HG02763 (cell line): ENCODE measurements around the gene RHBDD1.

Experiments
- ATAC-seq: cut with Tn5 transposase; IDR thresholded peaks from one replicate; pipeline ENCODE4 v1.9.1; 2021; ENCODE audit warnings: mild to moderate bottlenecking, moderate library complexity; ENCODE audit not compliant: unreplicated experiment

Gene RHBDD1

GRCh38 chr2:226909836-226910235 lies 74.0 kb downstream of the RHBDD1 start:
- ATAC-seq = no peak

DNA sequence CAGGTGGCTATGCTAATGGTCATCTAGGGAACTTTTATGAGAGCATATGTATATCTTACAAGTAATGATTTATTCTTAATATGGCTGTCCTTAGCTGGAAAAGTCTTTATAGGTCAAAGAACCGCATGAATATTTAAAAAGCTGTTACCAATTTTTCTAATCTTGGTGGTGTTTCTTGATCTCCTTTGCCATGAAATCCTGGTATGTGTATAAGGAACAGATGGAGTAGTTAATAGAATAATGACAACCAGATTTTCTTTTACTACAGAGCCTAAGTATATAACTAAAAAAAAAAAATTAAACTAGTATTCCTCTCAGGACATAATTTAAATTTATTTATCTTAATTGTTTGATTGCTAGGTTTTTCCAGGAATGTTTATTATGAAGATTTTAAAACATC lies 74.5 kb downstream of the RHBDD1 start:
- ATAC-seq = no peak

GRCh38 chr2:226911932-226912331 lies 76.1 kb downstream of the RHBDD1 start:
- no peak for ATAC-seq

DNA sequence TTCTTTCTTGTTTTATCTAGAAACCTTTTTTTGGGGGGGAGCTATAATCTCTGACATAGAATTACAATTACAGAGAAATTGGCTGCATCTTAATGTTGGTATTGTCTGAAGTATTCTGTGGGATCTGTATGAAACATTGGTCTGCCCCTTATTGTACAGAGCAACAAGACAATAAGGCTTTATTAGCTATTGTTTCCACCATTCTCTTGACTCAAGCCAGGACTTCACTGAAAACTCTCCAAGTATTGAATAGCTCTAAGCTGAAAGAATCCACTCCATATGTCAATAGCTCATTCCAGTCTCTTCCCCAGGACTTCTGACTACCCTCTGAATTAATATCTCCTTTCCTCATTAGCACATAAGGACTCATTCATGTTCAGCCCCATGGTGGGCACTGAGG lies 77.8 kb downstream of the RHBDD1 start:
- ATAC-seq = no peak

GRCh38 chr2:226915846-226916360 lies 80.0 kb downstream of the RHBDD1 start:
- no peak for ATAC-seq

DNA sequence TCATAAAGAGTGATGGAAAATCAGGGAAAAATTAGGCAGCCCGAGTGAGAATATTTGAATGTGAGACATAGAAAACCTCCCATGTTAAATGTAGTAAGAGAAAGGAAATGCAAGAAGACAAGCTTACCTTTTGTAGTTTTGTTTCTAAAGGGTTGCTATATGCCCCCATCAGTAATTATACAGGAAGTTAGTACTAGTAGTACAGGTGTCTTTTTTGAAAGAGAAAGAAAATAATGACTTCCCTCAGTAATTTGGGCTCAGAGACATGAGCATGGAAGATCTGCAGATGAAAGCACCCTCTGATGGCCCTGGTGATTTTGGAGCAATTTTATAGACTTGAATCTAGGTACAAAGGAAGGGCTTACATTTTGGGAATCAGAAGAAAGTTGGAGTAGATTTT lies 80.8 kb downstream of the RHBDD1 start:
- ATAC-seq = peak; percentile 83

DNA sequence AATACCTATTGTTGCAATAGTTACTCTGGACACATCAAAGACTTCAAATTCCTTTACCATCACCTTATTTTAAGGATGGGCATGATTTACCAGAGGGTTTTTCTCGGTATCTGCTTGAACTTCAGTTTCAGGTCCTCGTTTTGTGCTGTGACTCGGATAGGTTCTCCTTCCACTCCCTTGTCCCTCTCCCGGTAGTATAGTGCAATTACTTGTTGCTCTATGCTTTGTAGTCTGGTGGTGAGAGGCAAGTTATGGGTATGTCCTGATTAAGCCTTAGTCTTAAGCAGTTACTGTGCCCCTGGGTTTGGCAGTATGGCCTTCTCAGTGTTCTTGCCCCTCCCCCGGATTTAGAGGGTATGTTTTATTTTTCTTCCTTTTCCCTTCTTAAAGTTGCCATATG lies 96.6 kb downstream of the RHBDD1 start:
- ATAC-seq = no peak

GRCh38 chr2:226934546-226935201 lies 98.8 kb downstream of the RHBDD1 start:
- ATAC-seq = no peak

DNA sequence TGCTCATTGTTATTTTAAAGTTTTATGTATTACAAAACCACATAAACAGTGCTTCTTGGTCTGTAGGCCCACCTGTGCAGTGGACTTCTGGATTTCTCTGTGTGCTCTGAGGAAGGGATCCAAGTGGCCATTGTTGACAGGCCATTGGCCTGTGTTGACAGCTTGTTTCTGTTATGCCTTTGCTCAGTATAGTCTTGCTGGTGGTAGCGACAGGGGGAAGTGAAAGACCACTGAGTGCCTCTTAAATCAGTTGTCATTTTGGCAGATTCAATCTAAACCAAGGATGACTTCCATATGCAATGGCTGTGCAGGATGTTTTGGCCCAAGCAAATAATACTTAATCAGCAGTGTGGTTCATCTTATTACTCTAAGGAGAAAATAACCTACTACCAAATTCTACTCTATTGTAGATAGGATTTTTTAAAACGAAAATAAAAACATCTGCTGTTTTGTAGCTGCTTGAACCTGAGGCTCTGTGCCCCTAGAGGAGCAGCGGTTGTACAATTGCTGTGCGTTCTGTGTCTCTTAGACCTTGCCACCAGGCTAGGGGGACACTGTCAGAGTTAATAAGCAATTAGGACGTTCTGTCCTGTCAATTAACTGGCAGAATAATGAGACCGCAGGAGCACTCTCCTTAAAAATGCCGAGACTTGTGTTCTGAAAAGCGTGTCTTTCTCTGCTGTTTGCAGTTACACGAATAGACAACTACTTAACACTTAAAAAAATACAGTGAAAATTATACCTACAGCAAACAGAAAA lies 108.2 kb downstream of the RHBDD1 start:
- ATAC-seq = no peak

GRCh38 chr2:226953206-226953605 lies 117.4 kb downstream of the RHBDD1 start:
- ATAC-seq = no peak

DNA sequence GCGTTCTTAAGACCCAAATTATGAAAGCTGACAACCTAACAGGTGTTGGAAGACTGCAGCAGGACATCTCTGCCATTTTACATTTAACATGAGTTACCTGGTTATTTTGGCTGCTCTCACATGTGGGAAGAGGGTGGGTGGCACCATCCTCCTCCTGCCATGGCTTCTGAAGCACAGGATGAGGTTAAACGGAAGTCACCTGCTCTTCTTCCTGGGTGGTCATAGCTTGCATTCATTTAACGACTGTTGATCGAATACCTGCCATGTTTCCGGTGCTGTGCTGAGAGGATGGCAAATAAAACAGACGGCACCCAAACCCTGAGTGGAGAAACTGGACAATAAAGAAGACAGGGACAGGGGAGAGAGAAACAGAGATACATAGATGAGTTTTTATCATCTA lies 118.0 kb downstream of the RHBDD1 start:
- ATAC-seq = no peak

DNA sequence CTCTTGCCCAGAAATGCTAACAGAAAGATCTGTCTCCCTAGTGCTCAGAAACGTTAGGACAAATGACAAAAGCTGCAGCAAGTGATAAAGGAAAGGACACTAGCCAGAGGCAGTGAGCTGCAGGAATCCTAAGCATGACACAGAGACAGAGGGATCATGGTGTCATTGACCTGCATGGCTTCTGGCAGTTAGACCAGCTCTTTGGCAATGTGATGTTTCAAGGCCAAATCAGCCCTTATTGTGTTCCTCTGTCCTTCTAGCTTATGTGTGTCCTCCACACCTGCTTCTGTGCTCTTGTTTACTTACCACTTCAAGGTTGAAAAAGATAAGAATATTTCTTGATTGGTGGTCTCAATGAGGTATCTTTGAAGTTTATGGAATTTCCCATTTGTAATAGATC lies 120.8 kb downstream of the RHBDD1 start:
- ATAC-seq = no peak

GRCh38 chr2:226959418-226959817 lies 123.6 kb downstream of the RHBDD1 start:
- ATAC-seq = no peak

GRCh38 chr2:226962176-226962773 lies 126.4 kb downstream of the RHBDD1 start:
- ATAC-seq = no peak

- no peak for ATAC-seq
Measured at GRCh38 chr2:226963528-226963927, 127.7 kb downstream of the RHBDD1 start.

DNA sequence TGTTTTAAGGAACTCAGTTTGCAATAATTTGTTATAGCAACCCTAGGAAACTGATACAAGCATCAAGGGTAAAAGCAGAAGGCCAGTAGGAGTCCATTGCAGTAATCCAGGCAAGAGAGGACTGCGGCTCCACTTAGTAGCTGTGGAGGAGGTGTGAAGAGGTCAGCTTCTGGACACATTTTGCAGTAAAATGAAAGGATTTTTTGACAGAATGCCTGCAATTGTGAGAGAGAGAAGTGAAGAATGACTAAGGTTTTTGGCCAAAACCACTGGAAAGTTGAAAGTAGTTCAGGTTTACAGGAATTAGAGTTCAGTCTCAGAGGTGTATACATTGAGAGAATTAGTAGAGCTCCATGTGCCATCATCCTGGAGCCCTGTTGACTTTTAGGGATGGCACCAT lies 129.5 kb downstream of the RHBDD1 start:
- ATAC-seq = no peak

- no peak for ATAC-seq
Measured at GRCh38 chr2:226969417-226970080, 133.7 kb downstream of the RHBDD1 start.

DNA sequence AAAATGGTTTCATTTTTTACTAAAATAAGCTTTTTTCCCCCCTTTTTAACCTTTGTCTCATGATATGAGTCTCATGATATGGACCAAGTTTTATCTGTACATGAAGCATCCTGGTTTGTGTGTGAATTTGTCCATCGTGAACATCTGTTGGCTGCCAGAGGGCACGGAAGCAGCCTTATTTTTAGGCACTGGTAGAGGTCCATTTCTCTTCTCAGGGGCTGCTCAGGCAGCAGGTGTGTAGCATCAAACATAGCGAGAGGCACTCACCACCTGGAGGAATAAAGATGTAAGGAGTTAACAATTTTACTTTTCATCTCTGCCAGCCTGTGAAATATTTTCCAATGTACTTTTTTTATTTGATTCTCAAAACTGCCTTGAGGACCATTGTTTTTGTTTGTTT lies 134.5 kb downstream of the RHBDD1 start:
- ATAC-seq = peak; percentile 74

GRCh38 chr2:226971084-226971483 lies 135.2 kb downstream of the RHBDD1 start:
- ATAC-seq = no peak

DNA sequence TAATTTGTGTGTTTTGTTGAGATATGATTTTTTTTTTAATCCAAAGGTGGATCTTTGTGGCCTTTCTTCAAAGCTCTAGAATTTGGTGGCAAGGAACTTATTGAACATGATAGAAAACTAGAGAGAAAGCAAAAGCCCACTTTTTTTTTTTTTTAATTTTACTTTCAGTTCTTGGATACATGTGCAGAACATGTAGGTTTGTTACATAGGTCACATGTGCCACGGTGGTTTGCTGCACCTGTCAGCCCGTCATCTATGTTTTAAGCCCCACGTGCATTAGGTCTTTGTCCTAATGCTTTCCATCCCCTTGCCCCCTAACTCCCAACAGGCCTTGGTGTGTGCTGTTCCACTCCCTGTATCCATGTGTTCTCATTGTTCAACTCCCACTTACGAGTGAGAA lies 135.9 kb downstream of the RHBDD1 start:
- ATAC-seq = no peak

DNA sequence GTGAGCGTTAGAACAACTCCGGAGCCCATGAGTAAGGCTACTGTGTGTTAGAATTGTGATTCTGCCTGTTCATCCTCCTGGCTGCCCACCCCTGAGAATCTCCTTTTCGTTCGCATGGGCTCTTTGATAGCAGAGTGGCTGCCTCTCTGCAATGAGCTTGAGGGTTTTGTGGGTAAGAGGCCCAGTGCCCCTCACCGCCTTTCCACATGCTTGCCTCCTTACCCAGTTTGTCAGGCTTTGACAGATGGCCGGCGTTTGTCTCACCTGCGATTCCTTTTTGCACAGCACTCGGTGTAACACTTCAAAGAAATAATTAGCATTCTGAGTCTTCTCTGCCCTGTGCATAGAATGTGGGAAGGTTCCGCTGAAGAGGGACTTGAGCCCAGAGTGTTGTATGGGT lies 138.0 kb downstream of the RHBDD1 start:
- no peak for ATAC-seq
